ENCODE measurements around the gene SIPA1L2. TPM values are rescaled to one million over a fixed set of nuclear protein-coding genes. Genes with fewer than 3 reads are reported as not detected.

Gene SIPA1L2
- total RNA-seq, 1 experiment from 2014 or later: 13.2 TPM

- peaks cover 14% of the 10 kb centered on the region; the same call in 1 of the 2 replicates for H3K4me1 ChIP-seq
- no peak for DNase-seq
- no peak for TF ChIP-seq CTCF (IDR thresholded peaks at IDR 0.05; ENCODE audit: insufficient read depth in 1 of 2, low read depth in 1 of 2, low read length in 1 of 2, severe bottlenecking in 1 of 2, unreplicated experiment in 1 of 2)
- Mint-ChIP-seq H3K36me3 (ENCODE audit: insufficient read depth, unreplicated experiment) (no peaks in the 10 kb centered on the region), H3K4me1 (ENCODE audit: low read depth, unreplicated experiment) (peaks cover 20% of the 10 kb centered on the region), H3K27ac (ENCODE audit: unreplicated experiment) (no peak overlapping the region), H3K27me3 (ENCODE audit: insufficient read depth, unreplicated experiment) (no peaks in the 10 kb centered on the region), H3K4me3 (ENCODE audit: unreplicated experiment) (no peak overlapping the region), H3K9me3 (ENCODE audit: unreplicated experiment) (no peaks in the 10 kb centered on the region)
- intact Hi-C loops (cut with micrococcal nuclease; ENCODE audit: unreplicated experiment): loop anchor here (5.0 kb wide), 1 partner anchor 53 kb away; no protein-coding TSS in a partner anchor
- ChIA-PET CTCF (no interaction called here), POLR2A (no interaction called here)
- no peaks in the 10 kb centered on the region for H3K27me3 ChIP-seq (replicated peaks; ENCODE audit: control insufficient read depth, insufficient read depth, low read length)
- no peaks in the 10 kb centered on the region for H3K9me3 ChIP-seq
- H3K4me3 ChIP-seq (ENCODE audit: low read depth, low read length): no peak overlapping the region
- no TSS peak for BruUV-seq (replicated peaks)
- H3K36me3 ChIP-seq (ENCODE audit: control insufficient read depth, insufficient read depth, low read length): no peaks in the 10 kb centered on the region
These were observed 19.6 kb downstream of the SIPA1L2 start for GRCh38 chr1:232610192-232610901.

- CTCF ChIA-PET: no interaction called here
- H3K36me3 ChIP-seq (ENCODE audit: control insufficient read depth, insufficient read depth, low read length): no peaks in the 10 kb centered on the region
- no peak overlapping the region for H3K4me3 ChIP-seq (ENCODE audit: low read depth, low read length)
- Mint-ChIP-seq H3K9me3 (ENCODE audit: unreplicated experiment) (no peaks in the 10 kb centered on the region), H3K4me1 (ENCODE audit: low read depth, unreplicated experiment) (peaks cover 1% of the 10 kb centered on the region), H3K4me3 (ENCODE audit: unreplicated experiment) (no peak overlapping the region), H3K27ac (ENCODE audit: unreplicated experiment) (no peak overlapping the region), H3K27me3 (ENCODE audit: insufficient read depth, unreplicated experiment) (no peaks in the 10 kb centered on the region), H3K36me3 (ENCODE audit: insufficient read depth, unreplicated experiment) (no peaks in the 10 kb centered on the region)
- POLR2A ChIA-PET: no interaction called here
- TF ChIP-seq CTCF (IDR thresholded peaks at IDR 0.05; ENCODE audit: insufficient read depth in 1 of 2, low read depth in 1 of 2, low read length in 1 of 2, severe bottlenecking in 1 of 2, unreplicated experiment in 1 of 2): no peak
- no TSS peak for BruUV-seq (replicated peaks)
- intact Hi-C loops (cut with micrococcal nuclease; ENCODE audit: unreplicated experiment): no loop called here
- DNase-seq: no peak
- H3K9me3 ChIP-seq: no peaks in the 10 kb centered on the region
- peaks cover under 1% of the 10 kb centered on the region; the same call in 1 of the 2 replicates for H3K4me1 ChIP-seq
- H3K27me3 ChIP-seq (replicated peaks; ENCODE audit: control insufficient read depth, insufficient read depth, low read length): no peaks in the 10 kb centered on the region
These were observed 21.5 kb downstream of the SIPA1L2 start for GRCh38 chr1:232608427-232608826.

- ChIA-PET CTCF (interaction anchor here (0.6 to 1.0 kb wide), 2 partner anchors 25 to 413 kb away, joined by 3 to 6 read pairs; no protein-coding TSS in a partner anchor), POLR2A (no interaction called here)
- H3K36me3 ChIP-seq (ENCODE audit: control insufficient read depth, insufficient read depth, low read length): no peaks in the 10 kb centered on the region
These were observed 27.3 kb downstream of the SIPA1L2 start for GRCh38 chr1:232602622-232603021.

More at GRCh38 chr1:232602622-232603021, 27.3 kb downstream of the SIPA1L2 start:
- Mint-ChIP-seq H3K27me3 (ENCODE audit: insufficient read depth, unreplicated experiment) (no peaks in the 10 kb centered on the region), H3K36me3 (ENCODE audit: insufficient read depth, unreplicated experiment) (no peaks in the 10 kb centered on the region), H3K4me3 (ENCODE audit: unreplicated experiment) (no peak overlapping the region), H3K9me3 (ENCODE audit: unreplicated experiment) (no peaks in the 10 kb centered on the region), H3K27ac (ENCODE audit: unreplicated experiment) (no peak overlapping the region), H3K4me1 (ENCODE audit: low read depth, unreplicated experiment) (peaks cover 5% of the 10 kb centered on the region)
- Histone ChIP-seq H3K4me3 (ENCODE audit: low read depth, low read length) (no peak overlapping the region), H3K27me3 (replicated peaks; ENCODE audit: control insufficient read depth, insufficient read depth, low read length) (no peaks in the 10 kb centered on the region), H3K4me1 (peaks cover 8% of the 10 kb centered on the region; the same call in 1 of the 2 replicates), H3K9me3 (no peaks in the 10 kb centered on the region)
- intact Hi-C loops (cut with micrococcal nuclease; ENCODE audit: unreplicated experiment): no loop called here
- BruUV-seq (replicated peaks): no TSS peak
- TF ChIP-seq CTCF (IDR thresholded peaks at IDR 0.05; ENCODE audit: insufficient read depth in 1 of 2, low read depth in 1 of 2, low read length in 1 of 2, severe bottlenecking in 1 of 2, unreplicated experiment in 1 of 2): no peak
- DNase-seq: no peak

Measured in Caco-2 (cell line).